ENCODE results near the gene STXBP5. TPM values are rescaled to one million over a fixed set of nuclear protein-coding genes. Genes with fewer than 3 reads are reported as not detected.

The STXBP5 gene
- total and polyA plus RNA-seq, 4 experiments from 2014 or later: 0.90 to 36.5 (median 21.9) TPM

DNA sequence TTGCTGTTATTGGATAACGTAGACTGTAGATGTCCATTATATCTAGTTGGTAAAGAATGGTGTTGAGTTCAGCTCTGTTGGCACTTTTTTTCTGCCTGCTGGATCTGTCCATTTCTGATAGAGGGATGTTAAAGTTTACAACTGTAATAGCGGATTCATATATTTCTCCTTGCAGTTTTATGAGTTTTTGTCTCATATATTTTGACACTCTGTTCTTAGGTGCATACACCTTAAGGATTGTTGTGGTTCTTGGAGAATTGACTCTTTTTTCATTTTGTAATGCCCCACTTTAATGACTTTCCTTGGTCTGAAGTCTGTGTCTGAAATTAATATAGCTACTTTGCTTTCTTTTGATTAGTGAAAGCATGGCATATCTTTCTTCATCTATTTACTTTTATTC is 16.1 kb downstream of the STXBP5 start:
- Mint-ChIP-seq H3K27ac (peak overlapping the region in 1 of 7 donors; percentile 15), H3K4me3 (no peak overlapping the region), H3K27me3 (no peaks in the 10 kb centered on the region), H3K4me1 (peaks cover 29 to 46% (median 39%) of the 10 kb centered on the region in 4 donors), H3K36me3 (peaks cover 18 to 22% of the 10 kb centered on the region in 2 donors), H3K9me3 (no peaks in the 10 kb centered on the region)
- DNase-seq: no peak
- ChIA-PET CTCF (ENCODE audit: partially characterized antibody) (no interaction called here), POLR2A (ENCODE audit: partially characterized antibody) (no interaction called here)
- Histone ChIP-seq H3K27ac (ENCODE audit: low read depth, low read length) (no peak overlapping the region), H3K9me3 (ENCODE audit: control insufficient read depth in 1 of 2, low read length in 2 of 2) (no peaks in the 10 kb centered on the region), H3K4me1 (ENCODE audit: insufficient read depth, low read length) (peaks cover 12% of the 10 kb centered on the region), H3K4me3 (ENCODE audit: low read length in 2 of 2) (no peak overlapping the region), H3K27me3 (ENCODE audit: insufficient read depth, low read length) (no peaks in the 10 kb centered on the region), H3K36me3 (ENCODE audit: insufficient read depth, low read length) (no peaks in the 10 kb centered on the region)
- intact Hi-C loops (cut with micrococcal nuclease): no loop called here

DNA sequence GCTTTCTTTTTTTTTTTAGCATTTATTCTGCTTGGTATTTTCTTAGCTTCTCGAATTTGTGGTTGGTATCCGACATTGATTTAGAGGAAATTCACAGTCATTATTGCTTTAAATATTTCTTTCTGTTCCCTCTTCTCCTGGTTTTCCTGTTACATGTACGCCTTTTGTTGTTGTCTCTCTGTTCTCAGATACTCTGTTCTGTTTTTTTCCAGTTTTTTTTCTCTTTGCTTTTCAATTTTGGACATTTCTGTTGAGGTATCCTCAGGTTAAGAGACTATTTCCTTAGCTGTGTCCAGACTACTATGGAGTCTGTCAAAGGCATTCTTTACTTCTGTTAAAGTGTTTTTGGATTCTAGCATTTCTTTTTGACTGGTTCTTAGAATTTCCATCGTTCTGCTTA is 17.5 kb downstream of the STXBP5 start:
- Mint-ChIP-seq H3K4me3 (no peak overlapping the region), H3K36me3 (peaks cover 18 to 25% of the 10 kb centered on the region in 2 donors), H3K9me3 (no peaks in the 10 kb centered on the region), H3K27ac (peak overlapping the region in 1 of 7 donors; percentile 44), H3K4me1 (peaks cover 28 to 47% (median 40%) of the 10 kb centered on the region in 4 donors), H3K27me3 (no peaks in the 10 kb centered on the region)
- Histone ChIP-seq H3K27me3 (ENCODE audit: insufficient read depth, low read length) (no peaks in the 10 kb centered on the region), H3K4me1 (ENCODE audit: insufficient read depth, low read length) (peaks cover 12% of the 10 kb centered on the region), H3K27ac (ENCODE audit: low read depth, low read length) (no peak overlapping the region), H3K4me3 (ENCODE audit: low read length in 2 of 2) (no peak overlapping the region), H3K36me3 (ENCODE audit: insufficient read depth, low read length) (no peaks in the 10 kb centered on the region), H3K9me3 (ENCODE audit: control insufficient read depth in 1 of 2, low read length in 2 of 2) (no peaks in the 10 kb centered on the region)
- intact Hi-C loops (cut with micrococcal nuclease): loop anchor here (1.0 kb wide), 3 partner anchors 18 to 364 kb away; no protein-coding TSS in a partner anchor
- DNase-seq: no peak
- CTCF ChIA-PET (ENCODE audit: partially characterized antibody): no interaction called here
- POLR2A ChIA-PET (ENCODE audit: partially characterized antibody): interaction anchor here (1.4 kb wide), 1 partner anchor 19 kb away, joined by 5 read pairs; no protein-coding TSS in a partner anchor

DNA sequence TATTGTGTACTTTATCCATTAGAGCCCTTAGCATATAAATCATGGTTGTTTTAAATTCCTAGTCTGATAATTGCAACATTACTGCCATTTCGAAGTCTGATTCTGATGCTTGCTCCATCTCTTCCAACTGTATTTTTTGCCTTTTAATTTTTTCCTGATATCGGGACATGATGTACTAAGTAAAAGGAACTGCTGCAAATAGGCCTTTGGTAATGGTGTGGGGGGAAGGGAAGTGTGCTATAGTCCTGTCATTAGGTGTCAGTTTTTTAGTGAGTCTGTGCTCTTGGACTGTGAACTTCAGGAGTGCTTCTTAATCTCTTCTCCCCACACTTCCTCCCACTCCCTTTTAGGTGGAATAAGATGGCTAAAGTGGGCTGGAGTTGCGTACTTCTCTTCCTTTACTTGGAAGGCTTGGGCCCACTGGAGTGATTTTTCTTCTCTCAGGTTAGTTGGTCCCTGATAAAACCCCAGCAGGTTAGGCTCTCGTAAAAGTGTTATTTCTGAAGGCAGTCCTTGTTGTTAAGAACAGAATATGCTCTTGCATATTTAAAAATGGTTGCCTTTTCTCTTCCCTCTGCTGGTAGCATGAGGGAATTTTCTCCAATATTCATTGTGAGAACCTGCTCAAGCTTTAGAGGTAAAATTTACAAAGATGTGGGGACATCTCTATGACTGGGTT is 18.1 kb downstream of the STXBP5 start:
- intact Hi-C loops (cut with micrococcal nuclease): loop anchor here (1.0 kb wide), 3 partner anchors 19 to 365 kb away; no protein-coding TSS in a partner anchor
- Histone ChIP-seq H3K27me3 (ENCODE audit: insufficient read depth, low read length) (no peaks in the 10 kb centered on the region), H3K36me3 (ENCODE audit: insufficient read depth, low read length) (no peaks in the 10 kb centered on the region), H3K4me3 (ENCODE audit: low read length in 2 of 2) (no peak overlapping the region), H3K9me3 (ENCODE audit: control insufficient read depth in 1 of 2, low read length in 2 of 2) (no peaks in the 10 kb centered on the region), H3K27ac (ENCODE audit: low read depth, low read length) (no peak overlapping the region), H3K4me1 (ENCODE audit: insufficient read depth, low read length) (peaks cover 12% of the 10 kb centered on the region)
- Mint-ChIP-seq H3K4me1 (peaks cover 30 to 52% (median 42%) of the 10 kb centered on the region in 4 donors), H3K4me3 (no peak overlapping the region), H3K27me3 (no peaks in the 10 kb centered on the region), H3K9me3 (no peaks in the 10 kb centered on the region), H3K27ac (peak overlapping the region in 2 of 7 donors; percentile 12 to 82), H3K36me3 (peaks cover 18 to 25% of the 10 kb centered on the region in 2 donors)
- ChIA-PET POLR2A (ENCODE audit: partially characterized antibody) (interaction anchor here (1.4 kb wide), 1 partner anchor 20 kb away, joined by 5 read pairs; no protein-coding TSS in a partner anchor), CTCF (ENCODE audit: partially characterized antibody) (interaction anchor here (1.3 kb wide), 1 partner anchor 320 kb away, joined by 4 read pairs; no protein-coding TSS in a partner anchor)
- DNase-seq: peak in 4 of 5 donors; percentile 12 to 29 (median 16)

DNA sequence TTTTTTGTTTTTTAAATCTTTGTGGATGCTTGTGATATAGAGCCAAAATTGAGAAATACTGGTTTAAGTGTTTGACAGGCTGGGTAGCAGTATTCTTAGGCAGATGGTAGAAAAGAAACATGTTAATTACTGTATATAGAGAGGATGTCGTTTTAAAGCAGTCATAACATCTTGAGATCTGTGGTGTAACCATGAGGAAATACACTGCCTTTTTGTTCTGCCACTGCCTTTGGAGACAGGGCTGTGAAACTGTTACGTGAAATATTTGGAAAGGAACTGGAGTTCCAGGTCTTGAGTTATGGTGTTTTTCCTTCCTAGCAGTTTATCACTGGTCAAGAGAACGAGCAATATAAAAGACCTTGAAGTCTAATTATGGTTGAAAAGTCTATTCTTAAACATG is 19.5 kb downstream of the STXBP5 start:
- no peaks in the 10 kb centered on the region for H3K36me3 ChIP-seq (ENCODE audit: insufficient read depth, low read length)
- Mint-ChIP-seq H3K4me1 (peaks cover 37 to 57% (median 46%) of the 10 kb centered on the region in 4 donors), H3K27me3 (no peaks in the 10 kb centered on the region), H3K36me3 (peaks cover 15 to 20% of the 10 kb centered on the region in 2 donors), H3K4me3 (no peak overlapping the region), H3K9me3 (no peaks in the 10 kb centered on the region), H3K27ac (no peak overlapping the region)
- no peaks in the 10 kb centered on the region for H3K9me3 ChIP-seq (ENCODE audit: control insufficient read depth in 1 of 2, low read length in 2 of 2)
- H3K27me3 ChIP-seq (ENCODE audit: insufficient read depth, low read length): no peaks in the 10 kb centered on the region
- no peak overlapping the region for H3K4me3 ChIP-seq (ENCODE audit: low read length in 2 of 2)
- ChIA-PET CTCF (ENCODE audit: partially characterized antibody) (interaction anchor here (1.3 kb wide), 1 partner anchor 322 kb away, joined by 4 read pairs; no protein-coding TSS in a partner anchor), POLR2A (ENCODE audit: partially characterized antibody) (interaction anchor here (1.0 kb wide), 1 partner anchor 20 kb away, joined by 3 read pairs; the partner anchor contains the start of gene STXBP5)
- DNase-seq: no peak
- H3K27ac ChIP-seq (ENCODE audit: low read depth, low read length): no peak overlapping the region
- H3K4me1 ChIP-seq (ENCODE audit: insufficient read depth, low read length): peaks cover 12% of the 10 kb centered on the region
- intact Hi-C loops (cut with micrococcal nuclease): no loop called here

DNA sequence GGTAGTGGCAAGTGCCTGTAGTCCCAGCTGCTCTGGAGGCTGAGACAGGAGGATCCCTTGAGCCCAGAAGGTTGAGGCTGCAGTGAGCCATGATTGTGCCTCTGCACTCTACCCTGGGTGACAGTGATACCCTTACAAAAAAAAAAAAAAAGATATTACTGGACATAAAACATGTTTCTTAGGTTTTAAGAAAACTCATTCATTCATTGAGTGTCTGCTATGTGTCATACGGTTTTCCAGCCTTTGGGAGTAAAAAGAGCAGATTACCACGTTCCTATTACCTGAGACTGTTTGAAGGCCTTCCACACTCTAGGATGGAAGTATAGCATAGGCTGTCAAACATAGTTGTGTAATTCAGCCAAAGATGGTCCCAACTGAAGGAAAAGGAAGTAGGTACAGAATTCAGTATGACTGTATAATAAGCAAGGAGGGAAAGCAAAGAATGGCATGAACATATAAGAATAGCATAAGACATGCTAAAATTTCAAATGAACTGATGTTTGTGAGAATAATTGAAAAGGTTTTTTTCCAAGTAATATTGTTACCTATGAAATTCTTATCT is 22.0 kb downstream of the STXBP5 start:
- Histone ChIP-seq H3K4me1 (ENCODE audit: insufficient read depth, low read length) (peaks cover 11% of the 10 kb centered on the region), H3K27ac (ENCODE audit: low read depth, low read length) (no peak overlapping the region), H3K36me3 (ENCODE audit: insufficient read depth, low read length) (no peaks in the 10 kb centered on the region), H3K4me3 (ENCODE audit: low read length in 2 of 2) (no peak overlapping the region), H3K9me3 (ENCODE audit: control insufficient read depth in 1 of 2, low read length in 2 of 2) (no peaks in the 10 kb centered on the region), H3K27me3 (ENCODE audit: insufficient read depth, low read length) (no peaks in the 10 kb centered on the region)
- intact Hi-C loops (cut with micrococcal nuclease): no loop called here
- H3K27me3 Mint-ChIP-seq: no peaks in the 10 kb centered on the region
- no peaks in the 10 kb centered on the region for H3K9me3 Mint-ChIP-seq
- ChIA-PET CTCF (ENCODE audit: partially characterized antibody) (interaction anchor here (0.7 kb wide), 1 partner anchor 315 kb away, joined by 3 read pairs; no protein-coding TSS in a partner anchor), POLR2A (ENCODE audit: partially characterized antibody) (no interaction called here)
- H3K36me3 Mint-ChIP-seq: peaks cover 3 to 21% of the 10 kb centered on the region in 2 donors
- peaks cover 27 to 42% (median 37%) of the 10 kb centered on the region in 4 donors for H3K4me1 Mint-ChIP-seq
- no peak overlapping the region for H3K4me3 Mint-ChIP-seq
- H3K27ac Mint-ChIP-seq: no peak overlapping the region
- no peak for DNase-seq

DNA sequence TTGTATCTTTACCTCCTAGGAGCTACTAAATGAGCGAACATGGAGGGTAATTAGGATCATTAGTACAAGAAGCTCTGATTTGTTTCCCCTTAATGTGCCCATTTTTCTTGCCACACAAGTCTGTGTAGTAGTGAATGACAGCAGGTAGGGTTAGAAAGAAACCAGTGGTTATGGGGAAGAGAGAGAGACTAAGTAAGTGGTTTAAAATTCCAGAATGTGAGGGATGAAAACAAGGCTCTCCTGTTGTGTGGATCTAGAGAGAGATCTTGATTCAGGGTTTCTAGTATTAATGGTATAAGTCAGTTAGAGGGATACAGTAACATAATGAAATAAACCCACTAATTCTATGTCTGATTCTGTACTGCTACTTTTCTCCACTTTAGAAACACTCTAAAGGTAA is 22.7 kb downstream of the STXBP5 start:
- Histone ChIP-seq H3K4me3 (ENCODE audit: low read length in 2 of 2) (no peak overlapping the region), H3K36me3 (ENCODE audit: insufficient read depth, low read length) (no peaks in the 10 kb centered on the region), H3K9me3 (ENCODE audit: control insufficient read depth in 1 of 2, low read length in 2 of 2) (no peaks in the 10 kb centered on the region), H3K27ac (ENCODE audit: low read depth, low read length) (no peak overlapping the region), H3K27me3 (ENCODE audit: insufficient read depth, low read length) (no peaks in the 10 kb centered on the region), H3K4me1 (ENCODE audit: insufficient read depth, low read length) (peaks cover 5% of the 10 kb centered on the region)
- no peak for DNase-seq
- CTCF ChIA-PET (ENCODE audit: partially characterized antibody): no interaction called here
- H3K27me3 Mint-ChIP-seq: no peaks in the 10 kb centered on the region
- intact Hi-C loops (cut with micrococcal nuclease): no loop called here
- H3K4me1 Mint-ChIP-seq: peaks cover 23 to 39% (median 33%) of the 10 kb centered on the region in 4 donors
- no peak overlapping the region for H3K4me3 Mint-ChIP-seq
- H3K27ac Mint-ChIP-seq: no peak overlapping the region
- no peaks in the 10 kb centered on the region for H3K9me3 Mint-ChIP-seq
- peaks cover 3 to 18% of the 10 kb centered on the region in 2 donors for H3K36me3 Mint-ChIP-seq
- POLR2A ChIA-PET (ENCODE audit: partially characterized antibody): no interaction called here

DNA sequence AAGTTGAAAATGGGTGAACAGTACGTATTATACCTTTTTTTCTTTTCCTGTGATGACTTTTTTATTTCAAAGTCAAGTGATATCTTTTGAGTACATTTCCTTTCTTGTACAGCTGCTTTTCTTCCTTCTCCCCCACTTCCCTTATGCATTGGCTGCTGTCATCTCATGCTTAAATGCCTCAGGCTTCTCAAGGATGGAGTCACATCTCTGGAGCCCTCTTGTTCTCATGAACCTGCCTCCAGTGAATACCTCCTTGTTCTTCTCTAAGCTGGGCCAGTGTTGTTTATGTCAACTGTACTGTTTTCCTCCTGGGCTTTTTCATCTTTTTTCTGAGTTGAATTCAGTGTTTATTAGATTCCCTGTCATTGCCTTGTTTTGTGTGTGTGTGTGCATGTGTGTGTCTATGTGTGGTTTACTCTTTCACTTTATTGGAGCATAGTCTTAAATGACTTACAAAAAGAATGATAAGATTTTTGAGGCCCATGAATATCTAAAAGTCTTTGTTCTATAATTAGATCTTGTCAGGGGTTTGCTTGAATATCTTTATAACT is 23.6 kb downstream of the STXBP5 start:
- Histone ChIP-seq H3K4me3 (ENCODE audit: low read length in 2 of 2) (no peak overlapping the region), H3K4me1 (ENCODE audit: insufficient read depth, low read length) (no peaks in the 10 kb centered on the region), H3K27me3 (ENCODE audit: insufficient read depth, low read length) (no peaks in the 10 kb centered on the region), H3K36me3 (ENCODE audit: insufficient read depth, low read length) (no peaks in the 10 kb centered on the region), H3K27ac (ENCODE audit: low read depth, low read length) (no peak overlapping the region), H3K9me3 (ENCODE audit: control insufficient read depth in 1 of 2, low read length in 2 of 2) (no peaks in the 10 kb centered on the region)
- peak overlapping the region in 3 of 7 donors; percentile 26 to 68 (median 62) for H3K27ac Mint-ChIP-seq
- CTCF ChIA-PET (ENCODE audit: partially characterized antibody): no interaction called here
- peaks cover 3 to 12% of the 10 kb centered on the region in 2 donors for H3K36me3 Mint-ChIP-seq
- DNase-seq: no peak
- no peaks in the 10 kb centered on the region for H3K9me3 Mint-ChIP-seq
- POLR2A ChIA-PET (ENCODE audit: partially characterized antibody): no interaction called here
- H3K4me1 Mint-ChIP-seq: peaks cover 20 to 30% (median 27%) of the 10 kb centered on the region in 4 donors
- no peak overlapping the region for H3K4me3 Mint-ChIP-seq
- intact Hi-C loops (cut with micrococcal nuclease): no loop called here
- no peaks in the 10 kb centered on the region for H3K27me3 Mint-ChIP-seq

Data from CD4-positive, alpha-beta memory T cell (primary cell).